ENCODE measurements around the gene UPP1. TPM values are rescaled to one million over a fixed set of nuclear protein-coding genes. Genes with fewer than 3 reads are reported as not detected.
"Not testable (repeated sequence)": the region's sequence is repeated elsewhere in the genome, so short reads cannot be mapped to it uniquely, and the experiment has no call there.

The UPP1 gene
- polyA plus RNA-seq, 1 donor, result 10.6 TPM

DNA sequence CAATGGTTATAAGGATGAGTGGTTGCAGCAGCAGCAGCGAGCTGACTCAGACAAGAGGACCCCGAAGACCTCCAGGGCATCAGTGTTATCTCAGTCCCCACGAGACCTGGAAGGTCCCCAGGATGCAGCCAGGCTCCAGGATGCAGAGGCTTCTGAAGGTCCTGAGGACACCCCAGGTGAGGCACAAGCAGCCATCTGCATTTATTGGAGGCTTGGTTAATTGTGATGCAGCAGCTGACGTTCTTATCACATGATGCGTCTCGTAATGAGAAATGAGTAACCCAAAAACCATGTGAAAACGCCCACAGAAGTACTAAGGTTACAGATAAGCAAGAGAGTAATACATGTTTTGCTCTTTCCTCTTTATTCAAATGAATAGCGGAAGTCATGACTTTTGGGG is 36.3 kb upstream of the UPP1 start:
- H3K4me3 ChIP-seq (ENCODE audit: low read length), result no peak overlapping the region
- peak; percentile 49 to 88 for DNase-seq
- no peaks in the 10 kb centered on the region for H3K9me3 ChIP-seq (ENCODE audit: control insufficient read depth, low read depth, low read length)
- H3K27ac ChIP-seq (ENCODE audit: low read length), result peak overlapping the region; percentile 52
- 23% methylated on average over 5 of the region's 8 CpGs for WGBS (ENCODE audit: insufficient coverage, low lambda C conversion rate)
- no peaks in the 10 kb centered on the region for H3K36me3 ChIP-seq (ENCODE audit: control insufficient read depth, insufficient read depth, low read length)
- no peaks in the 10 kb centered on the region for H3K27me3 ChIP-seq (ENCODE audit: control insufficient read depth, insufficient read depth, low read length)
- peaks cover 3% of the 10 kb centered on the region for H3K4me1 ChIP-seq (ENCODE audit: control insufficient read depth, insufficient read depth, low read length)

GRCh38 chr7:48053736-48054135 is 35.3 kb upstream of the UPP1 start:
- Histone ChIP-seq H3K9me3 (ENCODE audit: control insufficient read depth, low read depth, low read length) (no peaks in the 10 kb centered on the region), H3K36me3 (ENCODE audit: control insufficient read depth, insufficient read depth, low read length) (no peaks in the 10 kb centered on the region), H3K4me3 (ENCODE audit: low read length) (no peak overlapping the region), H3K27ac (ENCODE audit: low read length) (peak overlapping the region; percentile 52), H3K27me3 (ENCODE audit: control insufficient read depth, insufficient read depth, low read length) (no peaks in the 10 kb centered on the region), H3K4me1 (ENCODE audit: control insufficient read depth, insufficient read depth, low read length) (peaks cover 3% of the 10 kb centered on the region)
- no CpG with 5 or more reads among the region's 2 CpGs for WGBS (ENCODE audit: insufficient coverage, low lambda C conversion rate)
- peak in 1 of 2 donors; percentile 57 for DNase-seq

DNA sequence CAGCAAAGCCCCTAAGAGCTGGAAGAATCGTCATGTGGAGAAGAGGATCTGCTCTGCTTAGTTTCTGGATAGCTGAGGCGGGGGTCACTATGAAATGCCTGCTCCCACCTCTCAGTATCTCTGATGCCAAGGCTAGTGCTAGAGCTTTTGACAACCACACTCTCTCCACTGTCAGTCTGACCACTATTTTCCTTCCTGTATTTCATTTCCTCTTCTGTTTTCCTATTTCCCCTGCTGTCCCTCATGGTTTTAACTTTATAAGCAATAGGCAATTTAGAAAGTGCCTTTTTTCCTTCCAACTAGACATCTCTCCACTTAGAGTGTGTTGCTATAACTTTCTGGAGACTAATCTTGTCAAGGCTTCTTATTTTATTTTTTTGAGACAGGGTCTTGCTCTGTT is 30.1 kb upstream of the UPP1 start:
- DNase-seq, result no peak
- Histone ChIP-seq H3K27me3 (ENCODE audit: control insufficient read depth, insufficient read depth, low read length) (no peaks in the 10 kb centered on the region), H3K9me3 (ENCODE audit: control insufficient read depth, low read depth, low read length) (no peaks in the 10 kb centered on the region), H3K4me1 (ENCODE audit: control insufficient read depth, insufficient read depth, low read length) (no peaks in the 10 kb centered on the region), H3K36me3 (ENCODE audit: control insufficient read depth, insufficient read depth, low read length) (no peaks in the 10 kb centered on the region), H3K4me3 (ENCODE audit: low read length) (no peak overlapping the region), H3K27ac (ENCODE audit: low read length) (no peak overlapping the region)
- WGBS (ENCODE audit: insufficient coverage, low lambda C conversion rate), result no CpG with 5 or more reads among the region's 2 CpGs

DNA sequence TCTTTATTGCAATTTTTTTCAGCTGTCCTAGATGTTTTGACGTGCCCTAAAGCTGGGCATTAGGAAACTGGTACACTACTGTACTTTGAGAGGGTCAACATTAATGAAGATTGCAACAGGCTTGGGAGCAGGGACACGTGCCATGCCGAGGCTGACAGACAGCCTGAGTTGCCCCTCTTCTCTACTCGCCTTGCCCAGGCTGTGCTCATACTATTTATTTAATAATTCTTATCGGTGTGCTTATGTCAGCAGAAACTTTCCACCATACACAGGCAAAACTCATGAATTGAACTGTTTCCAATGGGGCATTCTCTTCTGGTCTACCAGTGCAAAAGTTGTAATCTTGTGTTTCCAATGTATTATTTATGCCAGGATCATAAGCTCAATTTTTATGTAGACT is 29.4 kb upstream of the UPP1 start:
- no CpG with 5 or more reads among the region's 5 CpGs for WGBS (ENCODE audit: insufficient coverage, low lambda C conversion rate)
- H3K27me3 ChIP-seq (ENCODE audit: control insufficient read depth, insufficient read depth, low read length), result no peaks in the 10 kb centered on the region
- no peak for DNase-seq
- no peaks in the 10 kb centered on the region for H3K9me3 ChIP-seq (ENCODE audit: control insufficient read depth, low read depth, low read length)
- no peak overlapping the region for H3K27ac ChIP-seq (ENCODE audit: low read length)
- H3K4me1 ChIP-seq (ENCODE audit: control insufficient read depth, insufficient read depth, low read length), result no peaks in the 10 kb centered on the region
- no peaks in the 10 kb centered on the region for H3K36me3 ChIP-seq (ENCODE audit: control insufficient read depth, insufficient read depth, low read length)
- no peak overlapping the region for H3K4me3 ChIP-seq (ENCODE audit: low read length)

DNA sequence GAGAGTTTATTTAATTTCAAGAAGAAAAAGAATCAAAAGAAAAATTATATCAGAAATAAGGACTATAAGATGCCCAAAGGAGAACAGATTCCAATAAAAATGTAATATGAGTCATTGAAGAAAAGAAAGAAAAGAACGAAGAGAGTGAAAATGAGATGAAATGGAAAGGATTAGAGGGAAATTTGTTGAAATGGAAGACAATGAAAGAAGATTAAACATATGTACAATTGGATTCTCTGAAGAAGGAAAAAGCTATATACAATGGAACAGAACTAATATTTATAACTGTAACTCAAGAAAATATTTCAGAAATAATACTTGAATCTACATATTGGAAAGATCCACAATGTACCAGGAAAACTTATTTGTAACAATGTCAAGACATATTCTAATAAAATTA is 25.1 kb upstream of the UPP1 start:
- H3K27me3 ChIP-seq (ENCODE audit: control insufficient read depth, insufficient read depth, low read length), result no peaks in the 10 kb centered on the region
- 100% methylated on average over 1 of the region's 1 CpG for WGBS (ENCODE audit: insufficient coverage, low lambda C conversion rate)
- no peak overlapping the region for H3K4me3 ChIP-seq (ENCODE audit: low read length)
- no peaks in the 10 kb centered on the region for H3K36me3 ChIP-seq (ENCODE audit: control insufficient read depth, insufficient read depth, low read length)
- no peak overlapping the region for H3K27ac ChIP-seq (ENCODE audit: low read length)
- no peaks in the 10 kb centered on the region for H3K4me1 ChIP-seq (ENCODE audit: control insufficient read depth, insufficient read depth, low read length)
- DNase-seq, result no peak
- H3K9me3 ChIP-seq (ENCODE audit: control insufficient read depth, low read depth, low read length), result no peaks in the 10 kb centered on the region

GRCh38 chr7:48067475-48067874 is 21.6 kb upstream of the UPP1 start:
- WGBS (ENCODE audit: insufficient coverage, low lambda C conversion rate), result no CpG with 5 or more reads among the region's 2 CpGs
- Histone ChIP-seq H3K4me1 (ENCODE audit: control insufficient read depth, insufficient read depth, low read length) (no peaks in the 10 kb centered on the region), H3K4me3 (ENCODE audit: low read length) (no peak overlapping the region), H3K27ac (ENCODE audit: low read length) (no peak overlapping the region), H3K27me3 (ENCODE audit: control insufficient read depth, insufficient read depth, low read length) (no peaks in the 10 kb centered on the region), H3K36me3 (ENCODE audit: control insufficient read depth, insufficient read depth, low read length) (no peaks in the 10 kb centered on the region), H3K9me3 (ENCODE audit: control insufficient read depth, low read depth, low read length) (no peaks in the 10 kb centered on the region)
- DNase-seq, result no peak

DNA sequence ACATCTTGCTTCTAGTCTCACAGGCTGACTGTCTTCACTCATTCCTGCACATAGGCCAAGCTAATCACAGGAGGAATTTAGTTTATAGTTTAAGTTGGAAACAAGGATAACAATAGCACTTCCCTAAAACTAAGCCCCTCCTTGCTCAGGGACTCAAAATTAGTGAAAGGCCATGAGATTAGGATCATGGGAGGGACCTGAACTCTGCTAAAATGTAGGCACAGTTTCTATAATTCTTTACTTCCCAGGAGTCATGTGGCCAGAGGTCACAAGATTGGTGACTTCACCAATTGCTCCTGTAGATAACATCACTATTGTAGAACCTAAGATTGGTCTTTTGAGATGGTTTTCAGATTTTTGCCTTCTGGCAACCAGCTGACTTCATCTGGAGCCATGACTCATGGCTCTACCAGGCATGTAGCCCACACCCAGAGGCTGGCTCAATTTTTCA is 14.8 kb upstream of the UPP1 start:
- no peak for DNase-seq
- Histone ChIP-seq H3K27me3 (ENCODE audit: control insufficient read depth, insufficient read depth, low read length) (no peaks in the 10 kb centered on the region), H3K4me1 (ENCODE audit: control insufficient read depth, insufficient read depth, low read length) (no peaks in the 10 kb centered on the region), H3K36me3 (ENCODE audit: control insufficient read depth, insufficient read depth, low read length) (no peaks in the 10 kb centered on the region), H3K4me3 (ENCODE audit: low read length) (no peak overlapping the region), H3K27ac (ENCODE audit: low read length) (no peak overlapping the region), H3K9me3 (ENCODE audit: control insufficient read depth, low read depth, low read length) (no peaks in the 10 kb centered on the region)

DNA sequence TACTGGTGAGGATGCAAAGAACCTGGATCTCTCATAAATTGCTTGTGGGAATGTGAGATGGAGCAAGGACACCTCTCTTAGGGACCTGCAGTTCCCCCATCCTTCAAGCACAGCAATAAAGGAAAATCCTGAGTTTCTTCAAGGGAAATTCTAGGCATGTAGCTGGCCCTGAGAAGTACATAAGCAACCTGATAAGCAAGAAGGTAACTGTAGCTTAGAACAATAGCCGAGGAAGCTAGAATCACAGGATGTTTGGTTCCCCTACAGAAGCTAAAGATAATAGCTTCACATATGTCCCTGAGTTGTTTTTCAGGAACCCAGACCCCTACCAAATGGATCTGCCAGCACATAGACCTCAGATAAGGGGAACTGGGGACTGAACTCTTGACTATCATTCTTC is 11.6 kb upstream of the UPP1 start:
- Histone ChIP-seq H3K27ac (ENCODE audit: low read length) (no peak overlapping the region), H3K9me3 (ENCODE audit: control insufficient read depth, low read depth, low read length) (no peaks in the 10 kb centered on the region)
- WGBS (ENCODE audit: insufficient coverage, low lambda C conversion rate), result no CpG with 5 or more reads among the region's 1 CpG

DNA sequence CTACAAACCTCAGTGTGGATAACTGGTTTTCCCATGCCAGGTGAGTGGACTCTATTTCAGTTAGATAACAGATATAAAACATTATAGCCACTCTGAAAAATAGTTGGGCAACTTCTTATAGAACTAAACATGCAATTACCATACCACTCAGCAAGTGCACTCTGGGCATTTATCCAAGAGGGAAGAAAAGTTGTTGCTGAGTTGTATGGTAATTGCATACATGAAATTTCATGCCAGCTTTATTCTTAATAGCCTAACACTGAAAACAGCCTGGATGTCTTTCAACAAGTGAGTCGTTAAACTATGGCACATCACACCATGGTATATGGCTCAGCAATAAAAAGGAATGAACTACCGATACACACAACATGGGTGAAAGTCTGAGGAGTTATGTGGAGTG is 10.6 kb upstream of the UPP1 start:
- no peak overlapping the region for H3K27ac ChIP-seq (ENCODE audit: low read length)
- no peaks in the 10 kb centered on the region for H3K4me1 ChIP-seq (ENCODE audit: control insufficient read depth, insufficient read depth, low read length)
- no peak for DNase-seq
- no peak overlapping the region for H3K4me3 ChIP-seq (ENCODE audit: low read length)
- no peaks in the 10 kb centered on the region for H3K9me3 ChIP-seq (ENCODE audit: control insufficient read depth, low read depth, low read length)
- no peaks in the 10 kb centered on the region for H3K27me3 ChIP-seq (ENCODE audit: control insufficient read depth, insufficient read depth, low read length)
- H3K36me3 ChIP-seq (ENCODE audit: control insufficient read depth, insufficient read depth, low read length), result no peaks in the 10 kb centered on the region
- WGBS (ENCODE audit: insufficient coverage, low lambda C conversion rate), result 83% methylated on average over 1 of the region's 2 CpGs

More for the DNA sequence above, 11.6 kb upstream of the UPP1 start:
- no peaks in the 10 kb centered on the region for H3K4me1 ChIP-seq (ENCODE audit: control insufficient read depth, insufficient read depth, low read length)
- H3K36me3 ChIP-seq (ENCODE audit: control insufficient read depth, insufficient read depth, low read length), result no peaks in the 10 kb centered on the region
- H3K27me3 ChIP-seq (ENCODE audit: control insufficient read depth, insufficient read depth, low read length), result no peaks in the 10 kb centered on the region
- no peak for DNase-seq
- H3K4me3 ChIP-seq (ENCODE audit: low read length), result no peak overlapping the region

DNA sequence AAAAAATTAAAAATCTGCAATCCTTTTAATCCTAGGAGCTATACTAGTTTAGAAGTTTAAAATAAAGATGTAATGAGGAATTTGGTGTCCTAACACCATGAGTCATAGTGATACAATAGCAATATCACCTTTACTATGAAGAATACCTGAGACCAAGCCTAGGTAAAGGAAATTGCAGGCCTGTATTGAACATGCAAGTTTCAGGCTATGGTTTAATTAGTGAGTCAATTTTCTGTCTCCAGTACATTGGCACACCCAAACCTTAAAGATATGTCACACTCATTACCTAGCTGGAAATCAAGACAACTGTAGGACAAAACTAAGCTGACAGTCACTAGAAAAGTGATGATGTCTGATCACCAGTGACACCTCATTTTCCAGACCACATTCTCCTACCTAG is 6.7 kb upstream of the UPP1 start:
- not testable (repeated sequence) for H3K36me3 ChIP-seq (ENCODE audit: control insufficient read depth, insufficient read depth, low read length); H3K4me3 ChIP-seq (ENCODE audit: low read length); DNase-seq; H3K27ac ChIP-seq (ENCODE audit: low read length); H3K27me3 ChIP-seq (ENCODE audit: control insufficient read depth, insufficient read depth, low read length); H3K9me3 ChIP-seq (ENCODE audit: control insufficient read depth, low read depth, low read length)
- H3K4me1 ChIP-seq (ENCODE audit: control insufficient read depth, insufficient read depth, low read length), result peaks cover 17% of the 10 kb centered on the region

DNA sequence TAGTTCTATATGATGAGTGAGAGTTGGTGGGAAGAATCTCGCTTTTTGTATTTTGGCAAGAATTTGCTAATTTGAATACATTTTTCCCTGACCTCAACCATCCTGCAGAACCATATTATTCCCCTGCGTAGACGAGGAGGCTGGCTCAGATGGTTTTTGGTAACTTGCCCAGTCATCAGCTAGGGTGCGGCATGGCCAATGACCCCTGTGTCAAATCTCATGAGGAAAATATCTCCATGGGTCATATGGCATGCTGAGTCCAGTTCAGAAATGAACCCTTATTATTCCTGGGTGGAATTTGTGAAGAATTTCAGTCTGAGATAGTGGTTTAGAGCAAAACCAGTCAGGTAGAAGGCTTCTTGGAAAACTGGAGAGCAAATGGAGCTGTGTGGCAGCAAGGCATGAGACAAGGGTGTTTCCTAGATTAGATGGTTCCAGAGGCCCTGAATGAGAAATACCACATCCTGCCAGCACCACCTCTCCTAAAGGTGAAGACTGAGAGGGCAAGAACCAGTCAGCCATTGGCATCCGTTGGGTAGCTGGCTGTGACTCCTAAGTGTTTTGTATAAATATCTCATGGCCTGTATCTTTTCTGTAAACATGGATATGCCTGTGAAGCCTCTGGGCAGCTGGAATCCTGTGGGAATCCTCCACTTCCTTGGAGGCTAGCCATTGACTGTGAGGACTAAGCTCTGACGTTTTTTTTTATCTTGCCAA is 5.8 kb upstream of the UPP1 start:
- DNase-seq, result peak in 1 of 2 donors; percentile 35
- no peak overlapping the region for H3K27ac ChIP-seq (ENCODE audit: low read length)
- WGBS (ENCODE audit: insufficient coverage, low lambda C conversion rate), result no CpG with 5 or more reads among the region's 6 CpGs

More for the DNA sequence above, 5.8 kb upstream of the UPP1 start:
- Histone ChIP-seq H3K4me1 (ENCODE audit: control insufficient read depth, insufficient read depth, low read length) (peaks cover 22% of the 10 kb centered on the region), H3K9me3 (ENCODE audit: control insufficient read depth, low read depth, low read length) (no peaks in the 10 kb centered on the region), H3K36me3 (ENCODE audit: control insufficient read depth, insufficient read depth, low read length) (no peaks in the 10 kb centered on the region), H3K27me3 (ENCODE audit: control insufficient read depth, insufficient read depth, low read length) (no peaks in the 10 kb centered on the region), H3K4me3 (ENCODE audit: low read length) (no peak overlapping the region)
